Activated T-helper 1 cell treated with anti-CD3 and anti-CD28 coated beads, Interleukin-12 subunit alpha, Interleukin-12 subunit beta, Interleukin-2, Interleukin-4 antibody, amounts not matched to agents 30 ng/mL and 10 ng/mL and 1 ng/mL, durations not matched to agents 14 hours and 24 hours and 36 hours (primary cell): Measurements from ENCODE around the gene NEK2. TPM values are rescaled to one million over a fixed set of nuclear protein-coding genes. Genes with fewer than 3 reads are reported as not detected.
A peak's percentile ranks its signal among the peaks of the same experiment; 100 is the strongest.
"Not testable (repeated sequence)": the region's sequence is repeated elsewhere in the genome, so short reads cannot be mapped to it uniquely, and the experiment has no call there.

Source experiments
- DNase-seq: peaks from one replicate; pipeline ENCODE4 v3.0.0; 2021; ENCODE audit warnings: low spot score
- H3K27ac Mint-ChIP-seq: one replicate; pipeline ENCODE4 v1.8.0; 2021; ENCODE audit warnings: mild to moderate bottlenecking, mixed read lengths
- H3K27me3 Mint-ChIP-seq: one replicate; pipeline ENCODE4 v1.8.0; 2022; ENCODE audit warnings: mild to moderate bottlenecking, moderate library complexity, mixed read lengths; ENCODE audit not compliant: insufficient read depth
- H3K36me3 Mint-ChIP-seq: one replicate; pipeline ENCODE4 v1.8.0; 2021; ENCODE audit warnings: low read depth, mixed read lengths
- H3K4me1 Mint-ChIP-seq: one replicate; pipeline ENCODE4 v1.8.0; 2021; ENCODE audit warnings: low read depth, mixed read lengths
- H3K4me3 Mint-ChIP-seq: one replicate; pipeline ENCODE4 v1.8.0; 2021; ENCODE audit warnings: mild to moderate bottlenecking, moderate library complexity, mixed read lengths
- H3K9me3 Mint-ChIP-seq: one replicate; pipeline ENCODE4 v1.8.0; 2021; ENCODE audit warnings: mixed read lengths
- intact Hi-C: fragments of 100-400 bp; cut with micrococcal nuclease; formaldehyde crosslinking; loops from one replicate; pipeline ENCODE4 v1.15.1; 2024
- total RNA-seq: library from RNA; stranded (reverse); gene quantifications from 2 replicates; pipeline ENCODE4 v1.2.3, GENCODE V29; 2022

NEK2 gene
- total RNA-seq, 1 donor from 2014 or later: 13.9 TPM

- Mint-ChIP-seq H3K27ac (no peak overlapping the region), H3K9me3 (no peaks in the 10 kb centered on the region)
- intact Hi-C loops: no loop called here
These were observed 9.4 kb upstream of the NEK2 start for GRCh38 chr1:211684791-211685190.

GRCh38 chr1:211684331-211684730 is 8.9 kb upstream of the NEK2 start:
- Mint-ChIP-seq H3K27ac (no peak overlapping the region), H3K36me3 (no peaks in the 10 kb centered on the region), H3K4me1 (peaks cover 26% of the 10 kb centered on the region), H3K4me3 (no peak overlapping the region), H3K9me3 (no peaks in the 10 kb centered on the region), H3K27me3 (no peaks in the 10 kb centered on the region)
- intact Hi-C loops: no loop called here
- DNase-seq: no peak

More at GRCh38 chr1:211684791-211685190, 9.4 kb upstream of the NEK2 start:
- no peak for DNase-seq
- H3K4me1 Mint-ChIP-seq: peaks cover 26% of the 10 kb centered on the region
- no peaks in the 10 kb centered on the region for H3K27me3 Mint-ChIP-seq
- no peaks in the 10 kb centered on the region for H3K36me3 Mint-ChIP-seq
- H3K4me3 Mint-ChIP-seq: no peak overlapping the region

- intact Hi-C loops: no loop called here
- Mint-ChIP-seq H3K27me3 (no peaks in the 10 kb centered on the region), H3K9me3 (no peaks in the 10 kb centered on the region), H3K4me3 (no peak overlapping the region), H3K4me1 (peaks cover 25% of the 10 kb centered on the region), H3K36me3 (no peaks in the 10 kb centered on the region), H3K27ac (no peak overlapping the region)
- no peak for DNase-seq
These were observed 8.2 kb upstream of the NEK2 start for GRCh38 chr1:211683396-211684297.

GRCh38 chr1:211682186-211682585 is 6.8 kb upstream of the NEK2 start:
- H3K9me3 Mint-ChIP-seq, H3K27ac Mint-ChIP-seq, H3K4me3 Mint-ChIP-seq, H3K27me3 Mint-ChIP-seq, H3K36me3 Mint-ChIP-seq, DNase-seq, intact Hi-C loops: not testable (repeated sequence)
- H3K4me1 Mint-ChIP-seq: peaks cover 14% of the 10 kb centered on the region

GRCh38 chr1:211680752-211681327 is 5.4 kb upstream of the NEK2 start:
- Mint-ChIP-seq H3K4me3 (no peak overlapping the region), H3K27ac (peak overlapping the region; percentile 86), H3K36me3 (no peaks in the 10 kb centered on the region), H3K27me3 (no peaks in the 10 kb centered on the region), H3K9me3 (no peaks in the 10 kb centered on the region), H3K4me1 (peaks cover 14% of the 10 kb centered on the region)
- peak; percentile 64 for DNase-seq
- intact Hi-C loops: loop anchor here (1.0 to 2.0 kb wide), 9 partner anchors 149 to 775 kb away; partner anchors contain the start of genes DTL, INTS7, LPGAT1 and PACC1

- intact Hi-C loops: loop anchor here (5.0 to 10.0 kb wide), 4 partner anchors 413 to 1920 kb away; partner anchors contain the start of genes ANGEL2, NSL1, TATDN3 and TRAF3IP3
- H3K27me3 Mint-ChIP-seq: no peaks in the 10 kb centered on the region
- DNase-seq: no peak
These were observed 2.2 kb upstream of the NEK2 start for GRCh38 chr1:211677659-211678058.

GRCh38 chr1:211676761-211677160 is 1.3 kb upstream of the NEK2 start:
- H3K9me3 Mint-ChIP-seq: no peaks in the 10 kb centered on the region
- no peaks in the 10 kb centered on the region for H3K27me3 Mint-ChIP-seq
- no peak for DNase-seq
- H3K27ac Mint-ChIP-seq: no peak overlapping the region
- peak overlapping the region; percentile 63 for H3K4me3 Mint-ChIP-seq
- intact Hi-C loops: loop anchor here (5.0 to 10.0 kb wide), 4 partner anchors 412 to 1919 kb away; partner anchors contain the start of genes ANGEL2, NSL1, TATDN3 and TRAF3IP3
- peaks cover 10% of the 10 kb centered on the region for H3K36me3 Mint-ChIP-seq
- peaks cover 43% of the 10 kb centered on the region for H3K4me1 Mint-ChIP-seq

More at GRCh38 chr1:211677659-211678058, 2.2 kb upstream of the NEK2 start:
- H3K27ac Mint-ChIP-seq: no peak overlapping the region
- no peaks in the 10 kb centered on the region for H3K9me3 Mint-ChIP-seq
- peaks cover 7% of the 10 kb centered on the region for H3K36me3 Mint-ChIP-seq
- peaks cover 36% of the 10 kb centered on the region for H3K4me1 Mint-ChIP-seq
- H3K4me3 Mint-ChIP-seq: no peak overlapping the region

- H3K27ac Mint-ChIP-seq: no peak overlapping the region
- H3K4me1 Mint-ChIP-seq: peaks cover 42% of the 10 kb centered on the region
- intact Hi-C loops: loop anchor here (5.0 to 10.0 kb wide), 4 partner anchors 411 to 1919 kb away; partner anchors contain the start of genes ANGEL2, NSL1, TATDN3 and TRAF3IP3
- no peaks in the 10 kb centered on the region for H3K9me3 Mint-ChIP-seq
- no peak for DNase-seq
- H3K4me3 Mint-ChIP-seq: peak overlapping the region; percentile 95
- H3K27me3 Mint-ChIP-seq: no peaks in the 10 kb centered on the region
- H3K36me3 Mint-ChIP-seq: peaks cover 10% of the 10 kb centered on the region
These were observed 724 bp upstream of the NEK2 start for GRCh38 chr1:211676106-211676583.

GRCh38 chr1:211667065-211667617 is 8.3 kb downstream of the NEK2 start:
- DNase-seq: no peak
- Mint-ChIP-seq H3K4me3 (no peak overlapping the region), H3K9me3 (no peaks in the 10 kb centered on the region), H3K27ac (no peak overlapping the region), H3K27me3 (no peaks in the 10 kb centered on the region), H3K4me1 (peaks cover 16% of the 10 kb centered on the region), H3K36me3 (peaks cover 52% of the 10 kb centered on the region)
- intact Hi-C loops: no loop called here

GRCh38 chr1:211660718-211661222 is 14.7 kb downstream of the NEK2 start:
- Mint-ChIP-seq H3K9me3 (no peaks in the 10 kb centered on the region), H3K27me3 (peaks cover 3% of the 10 kb centered on the region), H3K27ac (no peak overlapping the region), H3K4me1 (no peaks in the 10 kb centered on the region), H3K4me3 (no peak overlapping the region), H3K36me3 (peaks cover 21% of the 10 kb centered on the region)
- no peak for DNase-seq
- intact Hi-C loops: no loop called here

GRCh38 chr1:211656728-211657127 is 18.7 kb downstream of the NEK2 start:
- Mint-ChIP-seq H3K27ac (no peak overlapping the region), H3K27me3 (peaks cover 3% of the 10 kb centered on the region), H3K9me3 (no peaks in the 10 kb centered on the region), H3K4me3 (no peak overlapping the region), H3K36me3 (peaks cover 3% of the 10 kb centered on the region), H3K4me1 (peaks cover 6% of the 10 kb centered on the region)
- DNase-seq: no peak
- intact Hi-C loops: loop anchor here (5.0 kb wide), 2 partner anchors 239 to 519 kb away; no protein-coding TSS in a partner anchor
